HG02623 (cell line): ENCODE results near the gene MGST2.

Source experiments
- ATAC-seq: cut with Tn5 transposase; IDR thresholded peaks from one replicate; pipeline ENCODE4 v1.9.1; 2021; ENCODE audit warnings: moderate library complexity; ENCODE audit not compliant: unreplicated experiment

The MGST2 gene

DNA sequence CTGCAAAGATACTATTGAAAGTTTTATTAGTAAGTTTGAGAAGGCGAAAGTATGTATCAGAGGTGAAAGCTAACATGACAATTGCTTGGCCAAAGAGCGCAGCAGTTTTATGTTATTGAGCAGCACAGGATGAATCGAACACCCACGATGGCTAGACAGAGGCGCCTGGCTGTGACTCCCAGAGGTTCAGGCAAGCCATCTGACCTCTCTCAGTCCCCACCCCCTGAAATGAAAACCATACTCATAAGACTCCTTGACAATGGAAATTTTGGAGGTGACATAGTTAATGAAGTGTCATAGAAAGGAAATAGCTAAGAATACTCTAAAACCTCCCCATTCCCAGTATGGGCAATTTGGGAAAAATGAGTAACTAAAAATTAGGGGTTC is 70.6 kb downstream of the MGST2 start:
- no peak for ATAC-seq

DNA sequence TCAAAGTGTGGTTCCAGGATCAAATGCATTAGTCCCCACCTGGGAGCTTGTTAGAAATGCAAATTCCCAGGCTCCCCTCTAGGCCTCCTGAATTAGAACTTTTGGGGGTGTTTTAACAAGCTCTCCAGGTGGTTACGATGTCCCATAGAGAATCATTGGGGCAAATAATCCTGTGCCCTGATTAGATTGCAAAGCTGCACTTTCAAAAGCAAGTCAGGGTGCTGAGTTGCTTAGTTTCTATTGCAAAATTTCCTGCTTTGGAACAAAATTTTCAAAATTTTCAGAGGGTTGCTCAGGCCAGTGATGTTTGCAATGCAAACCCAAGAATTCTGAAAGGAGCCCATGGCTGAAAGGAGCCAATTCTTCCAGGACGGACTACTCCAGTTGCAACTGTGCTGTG is 71.0 kb downstream of the MGST2 start:
- ATAC-seq, result no peak

DNA sequence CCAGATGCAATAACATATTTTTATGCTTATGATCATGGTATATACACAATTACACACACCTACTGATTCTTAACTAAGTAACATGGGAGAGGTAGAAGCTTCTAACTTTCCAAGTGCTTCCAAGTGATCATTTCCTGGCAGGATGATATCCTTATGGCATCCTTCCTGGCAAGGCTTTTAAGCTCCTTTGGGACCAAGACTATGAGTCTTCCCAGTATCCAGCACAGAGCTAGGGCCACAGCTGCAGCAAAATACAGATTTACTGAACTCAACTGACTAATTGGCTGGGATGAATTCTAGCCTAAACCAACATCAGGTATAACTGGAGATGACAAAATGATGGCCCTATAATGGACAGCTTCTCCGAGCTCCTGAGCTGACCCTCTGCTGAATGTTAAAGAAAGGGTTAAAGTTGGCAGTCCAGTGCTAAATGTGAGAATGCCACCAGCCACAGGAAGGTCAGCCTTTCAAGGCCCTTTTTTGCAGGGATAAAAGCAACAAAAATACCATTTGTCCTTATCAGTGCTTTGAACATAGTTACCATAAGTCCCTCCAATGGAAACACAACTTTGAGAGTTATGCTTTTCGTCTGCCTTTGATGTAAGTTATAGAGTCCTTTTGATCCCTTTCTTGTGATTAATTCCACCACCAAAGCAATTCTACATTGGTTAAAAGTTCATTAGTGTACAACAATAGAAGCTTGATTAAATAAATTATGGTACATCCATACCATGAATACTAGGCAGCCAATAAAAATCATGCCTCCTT is 73.4 kb downstream of the MGST2 start:
- ATAC-seq, result no peak

DNA sequence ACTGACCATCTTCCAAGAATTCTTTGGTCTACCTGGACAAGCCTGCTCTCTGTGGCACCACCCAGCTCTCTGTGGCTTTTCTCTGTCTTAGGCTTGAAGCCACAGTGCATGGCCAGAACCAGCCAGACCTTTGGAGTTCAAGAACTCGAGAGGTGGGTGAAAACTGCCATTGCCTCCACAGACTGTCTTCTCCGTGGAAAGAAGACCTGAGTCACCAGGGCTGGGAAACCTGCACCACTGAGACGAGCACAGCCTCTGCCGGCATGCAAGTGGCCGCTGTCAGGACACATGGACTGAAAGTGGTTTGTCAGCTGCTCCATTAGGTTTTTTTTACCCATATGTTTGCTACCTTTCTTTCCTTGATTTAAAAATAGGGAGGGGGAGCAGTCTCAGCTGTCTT is 74.5 kb downstream of the MGST2 start:
- ATAC-seq, result no peak

DNA sequence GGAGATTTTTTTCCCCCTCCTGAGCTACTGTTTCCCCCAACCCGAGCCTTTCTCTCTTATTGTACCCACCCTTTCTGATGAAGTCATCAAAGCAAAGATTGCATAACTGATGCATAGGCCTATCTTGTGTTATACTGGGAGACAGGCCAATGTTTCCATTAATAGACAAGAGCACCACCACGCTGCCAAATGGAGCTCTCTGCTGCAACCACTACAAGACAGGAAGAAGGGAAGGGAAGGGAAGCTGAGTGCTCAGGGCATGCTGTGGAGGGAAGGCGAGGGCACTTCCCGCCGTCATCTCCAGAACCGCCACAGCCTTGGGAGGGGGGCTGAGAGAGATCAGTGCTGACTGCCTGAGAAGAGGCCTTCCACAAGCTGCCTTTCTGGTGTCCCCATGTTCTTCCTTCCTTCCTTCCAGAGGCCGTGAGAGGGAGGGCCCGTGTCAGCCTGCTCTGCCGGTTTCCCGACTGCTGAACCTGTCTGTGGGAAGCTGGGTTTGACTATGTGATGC is 75.0 kb downstream of the MGST2 start:
- ATAC-seq, result no peak

DNA sequence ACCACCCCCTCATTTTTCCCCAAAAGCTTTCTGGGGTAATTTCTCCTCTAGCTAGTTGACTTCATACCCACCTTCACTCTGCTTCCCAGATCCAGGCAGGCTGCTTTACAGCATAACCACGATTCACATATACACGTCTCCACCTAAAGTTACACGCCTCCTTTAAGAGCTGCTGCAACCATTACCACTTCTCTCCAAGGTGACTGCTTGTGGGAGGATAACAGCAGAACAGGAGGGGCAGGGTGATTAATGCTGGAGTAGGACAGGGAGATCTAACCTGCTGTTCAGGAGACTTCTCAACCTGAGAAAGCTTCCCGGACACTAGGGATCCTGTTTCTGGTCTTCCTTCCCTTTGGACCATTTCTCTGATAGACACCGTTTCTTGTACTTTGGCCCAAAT is 77.4 kb downstream of the MGST2 start:
- no peak for ATAC-seq

DNA sequence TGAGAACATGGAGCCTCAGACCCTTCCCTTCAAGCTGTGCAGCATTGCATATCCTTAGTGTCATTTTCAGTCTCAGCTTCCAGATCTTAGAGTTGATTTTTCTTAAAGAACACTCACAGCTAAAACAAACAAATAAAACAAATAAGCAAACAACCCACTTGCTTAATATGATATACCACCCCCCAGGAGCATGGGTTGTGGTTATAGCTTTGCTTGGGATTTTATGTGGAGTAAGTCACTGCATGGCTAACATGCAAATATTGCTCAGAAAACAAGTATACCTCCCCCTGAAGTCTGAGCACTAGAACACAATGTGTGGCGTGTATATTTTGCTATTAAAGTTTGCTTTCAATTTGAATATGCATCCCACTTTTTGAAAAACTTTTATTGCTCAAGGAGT is 78.6 kb downstream of the MGST2 start:
- no peak for ATAC-seq

DNA sequence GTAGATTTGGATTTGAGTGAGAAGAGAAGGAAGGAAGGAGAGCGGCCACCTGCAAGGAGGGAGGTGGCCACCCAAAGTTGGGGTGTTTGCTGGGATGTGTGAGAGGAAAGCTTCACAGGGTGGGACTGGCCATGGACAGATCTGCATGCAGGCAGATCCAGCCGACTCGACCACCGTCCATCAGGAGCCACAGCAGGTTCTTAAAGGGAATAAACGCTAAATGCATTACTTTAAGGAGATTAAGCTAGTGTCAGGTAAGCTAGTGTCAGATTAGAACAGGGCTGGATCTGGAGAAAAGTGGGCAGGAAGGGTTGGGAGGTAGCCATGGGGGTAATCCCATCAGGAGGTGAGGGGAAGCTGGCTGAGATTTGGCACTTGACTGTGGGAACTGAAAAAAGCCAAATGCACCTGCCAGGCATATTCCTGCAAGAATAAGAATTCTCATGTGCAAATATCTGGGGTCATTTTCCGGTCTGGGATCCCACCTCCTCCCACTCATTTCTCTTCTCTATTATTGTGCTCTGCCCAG is 79.6 kb downstream of the MGST2 start:
- ATAC-seq, result no peak

DNA sequence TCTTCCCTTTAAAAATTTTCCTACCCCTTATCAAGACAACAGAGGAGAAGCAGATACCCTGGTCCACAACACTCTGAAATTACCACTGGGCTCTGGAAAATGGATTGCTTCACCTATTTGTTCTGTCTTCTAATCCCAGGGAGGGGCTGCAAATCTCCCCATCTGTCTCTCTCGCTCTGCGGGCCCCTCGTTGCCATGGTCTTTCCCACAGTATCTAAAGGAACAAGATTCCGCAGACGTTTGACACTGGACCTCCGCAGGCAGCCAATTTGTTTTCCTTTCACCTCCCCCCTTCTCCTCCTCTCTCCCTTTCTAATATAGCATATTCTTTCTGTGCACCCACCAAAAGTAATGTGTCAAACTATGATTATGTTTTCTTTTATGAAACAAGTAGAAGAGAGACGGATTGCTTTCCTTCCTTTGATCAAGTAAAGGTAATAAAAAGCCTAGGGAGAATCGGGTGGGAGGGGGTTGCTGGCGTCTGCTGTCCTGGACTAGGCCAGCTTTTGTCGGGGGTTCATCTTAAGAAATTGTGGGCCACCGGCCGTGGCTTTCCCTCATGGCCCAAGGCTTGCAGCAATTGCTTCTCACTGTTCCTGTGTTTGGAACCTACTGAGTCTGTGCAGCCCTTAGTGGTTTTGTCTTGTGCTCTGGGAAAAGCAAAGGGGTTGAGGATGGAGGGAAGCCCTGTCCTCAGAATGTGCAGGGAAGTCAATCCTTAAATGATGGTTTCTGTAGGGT is 81.0 kb downstream of the MGST2 start:
- ATAC-seq, result no peak

DNA sequence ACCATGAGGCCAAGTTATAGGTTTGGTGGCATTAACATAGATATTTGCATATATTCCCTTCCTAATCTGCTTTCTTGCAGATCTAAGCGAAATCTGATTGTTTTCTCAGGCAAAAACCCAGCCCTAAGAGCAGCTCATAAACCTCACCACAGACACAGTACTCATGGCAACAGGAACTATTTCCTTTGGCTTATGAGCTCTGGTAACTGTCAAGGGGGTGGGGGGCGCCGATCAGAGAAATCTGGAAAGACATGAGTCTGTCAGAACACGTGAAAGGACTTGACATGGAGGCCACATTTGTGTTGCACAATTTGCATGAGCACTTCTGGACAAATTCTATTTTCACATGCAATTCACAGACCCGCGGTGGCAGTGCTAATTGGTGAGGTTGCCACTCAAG is 83.7 kb downstream of the MGST2 start:
- no peak for ATAC-seq

DNA sequence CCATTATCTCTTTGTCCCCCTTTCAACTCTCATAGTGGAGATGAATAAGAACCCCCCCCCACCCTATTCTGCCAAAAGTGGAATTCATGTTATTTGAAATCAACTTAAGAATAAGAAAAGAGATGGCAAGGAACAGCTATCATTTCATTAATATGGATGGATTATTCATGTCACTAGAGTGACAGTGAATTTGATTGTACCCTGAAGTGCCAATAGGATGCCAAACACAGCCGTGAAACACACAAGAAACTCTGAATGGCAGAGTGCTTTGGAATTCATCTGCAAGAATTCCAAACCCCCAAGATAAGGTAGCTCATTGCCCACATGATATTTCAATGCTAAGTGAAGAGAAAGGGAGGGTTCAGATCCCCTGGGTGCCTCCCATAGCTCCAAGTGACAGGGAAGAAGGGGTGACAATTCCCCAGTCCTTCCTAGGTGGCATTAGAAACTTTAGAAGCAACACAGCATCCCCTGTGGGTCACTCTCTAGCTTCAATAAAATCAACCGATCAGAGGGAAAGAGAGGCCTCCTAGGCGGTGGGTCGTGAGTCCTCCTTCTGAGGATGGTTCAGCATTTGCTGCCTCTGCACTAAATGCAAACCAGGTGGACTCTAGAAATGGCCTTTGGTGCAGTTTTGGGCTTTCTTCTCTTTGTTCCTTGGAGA is 84.3 kb downstream of the MGST2 start:
- no peak for ATAC-seq

DNA sequence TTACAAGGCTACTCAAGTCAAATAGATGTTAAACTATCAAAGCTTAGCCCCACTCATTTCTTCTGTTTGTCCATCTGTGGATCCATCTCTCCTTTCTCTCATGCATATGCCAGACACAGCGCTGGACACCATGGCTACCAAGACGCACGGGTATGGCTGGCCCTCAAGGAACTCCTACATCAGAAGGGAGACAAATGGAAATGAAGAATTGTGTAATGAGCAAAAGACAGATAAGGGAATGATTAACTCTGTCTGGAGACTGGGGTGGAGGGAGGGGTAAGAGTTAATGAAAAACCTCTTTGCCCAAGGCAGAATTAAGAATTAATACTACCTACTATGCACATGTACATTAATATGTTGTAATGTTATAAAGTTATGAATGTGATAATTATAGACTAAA is 88.1 kb downstream of the MGST2 start:
- no peak for ATAC-seq
